Activated naive CD4-positive, alpha-beta T cell treated with anti-CD3 and anti-CD28 coated beads, Interleukin-2, amount 50 U/mL, for 16 hours (primary cell): ENCODE measurements around the gene TBC1D21.

Experiments used
- DNase-seq: peaks from one replicate; pipeline ENCODE4 v3.0.0-alpha.2; 2020

The TBC1D21 gene

DNA sequence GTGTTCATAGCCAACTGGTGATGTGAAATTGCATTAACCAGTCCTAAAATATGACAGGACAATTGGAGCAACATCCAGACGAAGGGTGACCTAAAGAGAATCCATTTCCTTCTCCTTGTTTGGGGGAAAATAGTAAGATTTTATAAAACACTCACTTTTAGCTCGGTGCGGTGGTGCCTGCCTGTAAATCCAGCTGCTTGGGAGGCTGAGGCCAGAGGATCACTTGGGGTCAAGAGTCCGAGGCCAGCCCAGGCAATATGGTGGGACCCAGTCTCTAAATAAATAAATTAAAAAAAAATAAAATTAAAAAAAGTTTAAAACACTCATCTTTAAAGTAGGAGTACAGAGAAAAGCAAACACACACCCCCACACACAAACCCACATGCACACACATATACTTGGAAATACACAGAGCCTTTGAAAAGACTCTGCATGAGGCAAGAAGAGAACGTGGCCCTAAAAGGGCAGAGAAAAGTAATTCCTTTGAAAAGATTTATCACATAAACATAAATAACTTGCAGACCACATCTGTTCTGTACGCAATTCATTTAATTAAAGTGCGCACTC is 38.7 kb downstream of the TBC1D21 start:
- DNase-seq, result no peak

DNA sequence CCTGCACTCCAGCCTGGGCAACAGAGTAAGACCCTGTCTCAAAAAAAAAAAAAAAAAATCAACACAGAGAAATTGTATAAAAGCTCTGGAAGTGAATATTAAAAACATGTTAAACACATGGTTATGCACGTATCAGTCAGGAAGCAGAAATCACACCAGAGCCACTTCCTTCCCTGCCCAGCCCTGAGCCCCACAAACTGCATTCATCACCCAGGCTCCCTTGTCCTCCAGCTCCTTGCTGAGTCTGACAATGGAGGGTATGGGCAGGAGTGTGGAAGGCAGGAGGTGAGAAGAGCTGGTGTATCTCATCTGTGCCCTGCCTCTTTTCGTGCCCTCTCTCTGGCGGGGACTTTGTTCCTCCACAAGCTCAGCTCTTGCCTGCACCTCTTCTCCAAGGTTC is 40.8 kb downstream of the TBC1D21 start:
- DNase-seq, result no peak

DNA sequence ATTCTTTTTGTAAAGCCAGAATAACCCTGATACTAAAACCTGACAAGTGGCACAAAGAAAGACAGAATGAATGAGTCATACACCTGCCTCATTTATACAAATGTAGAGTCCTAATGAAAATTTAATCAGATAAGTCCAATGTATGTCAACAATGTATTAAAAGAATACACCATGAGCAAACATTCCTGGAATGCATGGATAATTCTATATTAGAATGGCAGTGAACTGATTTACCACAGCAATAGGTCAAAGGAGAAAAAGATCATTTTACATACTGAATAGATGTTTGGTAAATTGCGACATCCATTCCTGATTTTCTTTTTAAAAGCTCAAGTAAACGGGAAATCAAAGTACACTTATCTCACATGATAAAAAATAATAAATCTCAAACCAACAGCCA is 41.7 kb downstream of the TBC1D21 start:
- DNase-seq, result no peak

DNA sequence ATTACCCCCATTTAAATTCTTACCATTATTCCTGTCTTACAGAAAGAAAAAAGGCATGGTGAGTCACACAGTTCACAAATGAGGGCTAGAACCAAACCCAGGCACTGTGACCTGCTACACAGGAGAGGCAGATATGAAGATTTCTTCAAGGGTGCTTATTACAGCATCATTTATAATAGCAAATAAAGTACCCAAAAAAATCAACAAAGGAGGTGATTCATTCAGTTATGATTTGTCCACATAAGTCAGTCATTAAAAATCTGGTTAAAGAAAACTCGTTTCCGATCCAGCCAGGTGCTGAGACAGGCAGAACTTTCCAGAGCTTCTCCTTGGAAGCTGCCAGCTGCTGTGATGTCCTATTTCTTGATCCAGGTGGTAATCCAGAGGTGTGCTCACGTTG is 45.4 kb downstream of the TBC1D21 start:
- no peak for DNase-seq

DNA sequence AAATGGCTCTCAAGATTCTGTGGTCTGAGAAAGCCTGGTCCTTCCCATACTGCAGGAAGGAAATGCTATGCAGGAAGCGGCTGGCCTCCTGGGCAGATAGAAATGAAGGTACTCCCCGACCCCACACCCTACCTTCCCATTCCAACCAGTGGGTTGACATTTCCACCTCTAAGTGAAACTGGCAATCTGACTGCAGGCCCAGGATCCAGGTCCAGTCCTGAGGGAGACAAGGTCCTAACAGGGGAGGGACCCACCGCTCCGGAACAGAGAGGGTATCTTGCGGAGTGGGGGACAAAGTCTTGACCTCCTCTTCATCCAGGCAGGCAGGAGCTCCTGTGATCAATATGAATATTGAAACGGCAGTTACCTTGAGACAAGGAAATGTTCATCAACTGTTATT is 46.3 kb downstream of the TBC1D21 start:
- DNase-seq, result no peak

DNA sequence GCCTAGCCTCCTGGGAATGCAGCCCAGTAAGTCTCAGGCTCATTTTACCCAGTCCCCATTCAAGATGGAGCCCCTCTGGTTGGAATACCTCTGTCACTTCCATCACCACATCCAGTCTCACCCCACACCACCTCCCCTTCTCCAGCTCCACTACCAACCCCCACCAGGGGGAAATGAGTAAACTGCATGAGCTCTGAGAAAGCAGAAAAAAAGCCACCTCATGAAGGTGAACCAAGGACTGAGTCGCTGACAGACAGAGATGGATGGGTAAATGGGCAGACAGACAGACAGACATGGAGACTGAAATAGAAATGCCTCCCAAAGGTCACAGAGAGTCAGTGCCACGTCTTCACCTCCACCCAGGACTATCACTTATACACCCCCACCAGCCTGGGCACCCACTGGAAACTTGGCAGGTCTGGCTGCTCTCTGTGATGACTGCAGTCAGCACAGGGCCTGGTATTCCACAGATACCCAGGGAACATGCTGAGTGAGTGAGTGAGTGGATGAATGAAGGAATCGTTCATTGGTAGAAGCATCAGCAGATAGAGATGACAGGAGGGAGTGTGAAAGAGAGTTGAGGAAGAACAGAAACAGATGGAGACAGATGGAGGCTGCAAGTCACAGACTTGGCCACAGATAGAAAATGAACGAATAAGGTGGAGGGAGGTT is 48.0 kb downstream of the TBC1D21 start:
- DNase-seq, result no peak

DNA sequence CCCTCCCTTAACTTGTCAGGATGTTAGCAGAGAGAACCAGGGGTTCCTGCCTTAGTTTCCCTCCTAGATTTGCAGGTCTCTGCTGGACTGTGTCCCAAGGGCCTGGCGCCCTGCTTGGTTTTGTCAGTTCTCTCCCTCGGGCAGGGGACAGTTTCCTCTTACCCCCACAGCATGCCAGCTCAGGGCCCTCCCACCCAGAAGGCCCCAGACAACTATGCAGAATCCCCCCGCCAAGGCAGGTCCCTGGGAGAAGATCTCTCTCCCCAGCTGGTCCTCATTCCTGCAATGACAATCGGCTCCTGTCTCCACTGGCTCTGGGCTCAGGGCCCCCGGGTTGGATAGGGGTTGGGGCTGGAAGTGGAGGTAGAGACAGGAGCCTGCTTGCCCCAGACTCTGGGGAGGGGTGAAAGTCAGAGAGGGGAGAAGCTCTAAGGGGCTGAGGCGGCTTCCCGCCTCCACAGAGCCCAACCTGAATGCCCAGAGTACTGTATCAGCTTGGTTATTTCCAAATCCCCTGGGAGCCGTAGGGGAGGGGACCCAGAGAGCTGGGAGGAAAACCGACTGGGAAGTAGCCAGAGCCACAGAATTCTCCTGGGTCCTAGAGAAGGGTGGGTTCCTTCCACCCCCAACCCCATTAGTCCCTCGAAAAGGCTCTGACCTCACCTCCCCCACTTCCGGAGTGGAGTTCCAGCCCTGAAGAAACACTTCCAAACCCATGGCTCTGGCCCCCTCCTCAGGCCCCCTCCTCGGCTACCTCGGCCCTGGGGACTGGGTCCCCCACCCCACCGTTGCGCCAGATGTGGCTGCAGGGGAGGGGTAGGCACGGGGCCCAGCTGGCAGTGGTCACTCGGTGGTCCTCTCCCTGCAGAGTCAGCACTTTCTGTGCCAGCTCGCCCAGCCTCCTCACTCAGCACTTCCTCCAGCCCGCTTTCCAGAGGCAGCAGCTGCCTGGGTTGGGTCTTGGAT is 49.1 kb downstream of the TBC1D21 start:
- no peak for DNase-seq

DNA sequence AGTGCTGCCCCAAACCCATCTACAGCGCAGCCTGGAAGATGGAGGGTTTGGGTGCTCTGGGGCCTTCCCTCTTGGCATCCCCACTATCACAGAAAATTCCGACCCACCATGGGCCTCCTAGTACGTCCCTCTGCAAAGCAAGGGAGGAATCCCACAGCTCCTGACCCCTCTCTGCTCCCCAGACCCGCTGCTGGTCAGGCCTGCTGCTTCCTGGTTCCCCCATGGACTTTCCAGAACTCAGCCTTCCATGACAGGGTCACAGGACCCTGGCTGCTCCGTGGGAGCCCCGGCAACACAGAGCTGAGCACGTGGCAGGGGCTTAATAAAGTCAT is 49.8 kb downstream of the TBC1D21 start:
- DNase-seq, result no peak

DNA sequence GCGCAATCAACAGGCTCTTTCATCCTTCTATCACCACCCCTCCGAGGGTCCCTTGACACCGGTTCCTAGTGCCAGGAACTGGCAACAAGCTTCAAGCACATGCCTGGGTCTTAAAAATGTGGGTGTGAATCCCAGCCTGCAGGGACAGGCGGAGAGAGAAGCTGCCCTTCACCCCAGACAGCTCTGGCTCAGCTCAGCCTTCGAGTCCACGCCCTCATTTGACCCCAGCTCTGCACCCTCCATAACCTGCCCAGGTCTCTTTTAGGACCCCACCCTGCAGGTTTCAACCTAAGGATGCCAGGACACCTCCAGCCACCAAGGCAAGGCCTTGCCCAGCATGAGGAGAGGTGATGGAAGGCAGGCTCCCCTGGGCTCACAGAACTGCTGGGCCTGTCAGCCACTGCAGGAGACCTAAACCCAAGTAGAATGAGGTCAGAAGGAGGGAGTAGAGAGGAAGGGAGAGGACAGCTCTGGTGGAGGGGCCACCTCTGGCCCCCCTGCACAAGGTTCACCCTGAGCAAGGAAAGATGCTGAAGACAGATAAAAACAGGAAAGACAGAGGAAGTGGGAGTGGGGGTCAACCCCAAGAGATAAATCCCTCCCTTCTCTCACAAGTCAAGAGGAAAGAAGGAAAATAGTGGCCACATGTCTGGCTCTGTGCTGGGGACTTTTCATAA is 50.3 kb downstream of the TBC1D21 start:
- no peak for DNase-seq

DNA sequence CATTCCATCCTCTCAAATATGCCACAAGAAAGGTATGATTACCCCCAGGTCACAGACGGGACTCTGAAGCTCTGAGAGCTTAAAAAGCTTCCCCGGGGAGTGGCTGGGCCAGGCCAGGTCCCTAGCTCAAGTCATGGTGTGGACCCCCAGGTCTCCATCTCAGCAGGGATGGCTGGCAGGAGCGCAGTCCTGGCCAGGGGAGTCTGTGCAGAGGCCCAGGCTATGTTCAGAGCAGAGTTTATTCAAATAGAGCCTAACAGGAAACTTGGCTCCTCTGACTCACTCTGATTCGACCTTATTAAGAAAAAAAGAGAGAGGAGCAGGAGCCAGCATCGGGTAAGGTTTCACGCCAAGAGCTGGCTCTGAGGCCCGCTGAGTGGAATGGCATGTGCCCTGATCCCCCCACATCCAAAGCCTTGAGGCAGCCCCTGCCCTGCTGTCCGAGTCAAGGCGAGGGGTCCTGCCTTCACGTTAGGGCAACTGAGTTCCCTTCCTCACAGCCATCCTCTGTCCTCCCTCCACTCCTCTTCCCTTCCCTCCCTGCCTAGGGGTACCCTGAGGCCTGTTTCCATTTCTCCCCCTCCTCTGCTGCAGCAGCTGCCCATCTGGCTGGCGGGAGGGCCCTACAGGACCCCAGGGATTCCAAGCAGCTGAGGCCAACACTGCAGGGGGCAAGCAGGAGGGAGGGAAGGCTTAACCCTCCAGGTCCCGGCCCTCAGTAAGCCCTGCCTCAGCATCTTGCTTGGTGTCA is 51.0 kb downstream of the TBC1D21 start:
- no peak for DNase-seq

DNA sequence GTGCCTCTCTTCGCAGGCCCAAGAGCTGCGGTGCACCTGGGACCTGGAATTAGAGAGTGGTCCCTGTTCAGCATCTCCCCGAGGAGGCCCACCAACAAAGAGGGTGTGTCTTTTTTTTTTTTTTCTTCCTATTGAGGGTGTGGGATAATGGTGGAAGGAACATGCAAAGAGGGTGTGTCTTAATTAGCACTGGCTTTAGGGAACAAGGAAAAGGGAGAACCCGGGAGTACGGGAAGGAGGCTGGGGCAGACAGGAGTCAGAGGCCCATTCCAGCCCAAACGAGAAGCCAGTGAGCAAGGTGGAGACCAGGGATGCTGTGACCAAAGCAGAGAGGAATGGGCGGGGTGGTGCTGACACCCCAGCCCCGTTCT is 52.5 kb downstream of the TBC1D21 start:
- DNase-seq, result no peak

DNA sequence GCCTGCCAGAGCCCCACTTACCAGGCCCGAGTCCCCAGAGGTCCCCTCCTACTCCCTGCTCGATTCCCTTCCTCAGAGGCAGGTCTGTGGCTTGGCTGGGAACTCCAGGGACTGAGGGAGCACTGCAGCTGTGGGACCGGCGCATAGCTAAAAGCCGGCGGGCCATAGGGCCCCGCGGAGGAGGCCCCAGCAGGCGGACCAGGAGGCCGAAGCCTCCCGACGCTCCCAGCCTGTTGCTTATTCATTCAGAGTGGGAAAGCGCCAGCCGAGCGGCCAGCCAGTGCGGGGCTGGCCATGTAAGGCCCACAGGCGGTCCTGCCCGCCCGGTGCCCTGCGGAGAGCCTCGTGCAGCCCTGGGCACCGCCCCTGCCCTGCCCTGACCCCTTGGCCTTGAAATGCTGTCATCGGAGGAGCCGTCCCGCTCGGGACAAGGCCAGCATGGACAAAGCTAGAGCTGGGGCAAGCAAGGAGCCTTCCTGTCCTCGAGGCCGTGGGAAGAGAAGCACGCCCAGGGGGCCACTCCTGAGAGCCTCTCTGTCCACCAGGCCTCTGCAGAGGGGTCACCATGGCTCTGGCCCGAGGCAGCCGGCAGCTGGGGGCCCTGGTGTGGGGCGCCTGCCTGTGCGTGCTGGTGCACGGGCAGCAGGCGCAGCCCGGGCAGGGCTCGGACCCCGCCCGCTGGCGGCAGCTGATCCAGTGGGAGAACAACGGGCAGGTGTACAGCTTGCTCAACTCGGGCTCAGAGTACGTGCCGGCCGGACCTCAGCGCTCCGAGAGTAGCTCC is 53.0 kb downstream of the TBC1D21 start, which contains the start of gene LOXL1:
LOXL1 (plus strand) TSS at position 244 of the 784 bp plus-strand sequence; CDS start at position 566, 322 bp downstream.
- DNase-seq, result no peak

DNA sequence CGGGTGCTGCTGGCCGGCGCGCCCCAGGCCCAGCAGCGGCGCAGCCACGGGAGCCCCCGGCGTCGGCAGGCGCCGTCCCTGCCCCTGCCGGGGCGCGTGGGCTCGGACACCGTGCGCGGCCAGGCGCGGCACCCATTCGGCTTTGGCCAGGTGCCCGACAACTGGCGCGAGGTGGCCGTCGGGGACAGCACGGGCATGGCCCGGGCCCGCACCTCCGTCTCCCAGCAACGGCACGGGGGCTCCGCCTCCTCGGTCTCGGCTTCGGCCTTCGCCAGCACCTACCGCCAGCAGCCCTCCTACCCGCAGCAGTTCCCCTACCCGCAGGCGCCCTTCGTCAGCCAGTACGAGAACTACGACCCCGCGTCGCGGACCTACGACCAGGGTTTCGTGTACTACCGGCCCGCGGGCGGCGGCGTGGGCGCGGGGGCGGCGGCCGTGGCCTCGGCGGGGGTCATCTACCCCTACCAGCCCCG is 53.7 kb downstream of the TBC1D21 start:
- DNase-seq, result peak; percentile 51

DNA sequence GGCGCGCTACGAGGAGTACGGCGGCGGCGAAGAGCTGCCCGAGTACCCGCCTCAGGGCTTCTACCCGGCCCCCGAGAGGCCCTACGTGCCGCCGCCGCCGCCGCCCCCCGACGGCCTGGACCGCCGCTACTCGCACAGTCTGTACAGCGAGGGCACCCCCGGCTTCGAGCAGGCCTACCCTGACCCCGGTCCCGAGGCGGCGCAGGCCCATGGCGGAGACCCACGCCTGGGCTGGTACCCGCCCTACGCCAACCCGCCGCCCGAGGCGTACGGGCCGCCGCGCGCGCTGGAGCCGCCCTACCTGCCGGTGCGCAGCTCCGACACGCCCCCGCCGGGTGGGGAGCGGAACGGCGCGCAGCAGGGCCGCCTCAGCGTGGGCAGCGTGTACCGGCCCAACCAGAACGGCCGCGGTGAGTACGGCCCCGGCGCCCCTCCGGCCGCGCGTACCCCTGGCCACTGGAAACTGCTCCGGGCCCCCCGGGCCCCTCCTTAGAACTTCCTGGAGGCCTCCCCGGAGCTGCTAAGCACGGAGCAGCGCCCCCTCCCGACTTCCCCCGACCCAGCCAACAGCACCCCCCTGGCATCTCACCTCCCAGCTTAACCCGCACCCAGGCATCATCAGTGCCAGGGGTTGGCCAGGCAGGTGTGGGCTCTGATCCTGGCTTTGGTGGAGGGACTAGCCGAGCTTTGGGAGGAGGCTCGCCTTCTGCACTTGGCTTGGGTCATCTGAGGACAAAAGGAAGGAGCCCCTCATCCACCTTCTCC is 54.3 kb downstream of the TBC1D21 start:
- DNase-seq, result peak; percentile 85

DNA sequence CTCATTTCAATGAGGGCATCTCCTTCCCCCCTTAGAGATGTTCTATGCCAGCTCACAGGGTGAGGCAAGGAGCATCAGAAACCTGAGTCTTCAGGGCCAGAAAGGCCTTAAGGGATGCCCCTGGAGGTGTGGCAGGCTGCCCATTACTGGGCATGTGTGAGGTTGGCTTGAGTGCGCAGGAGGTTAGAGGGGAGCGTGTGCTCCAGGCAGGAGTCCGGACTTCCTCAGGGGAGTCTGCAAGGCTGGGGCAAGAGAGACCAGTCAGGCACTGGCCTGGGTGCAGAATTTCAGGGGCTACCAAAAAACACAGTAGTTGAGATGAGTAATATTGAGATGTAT is 54.8 kb downstream of the TBC1D21 start:
- no peak for DNase-seq

DNA sequence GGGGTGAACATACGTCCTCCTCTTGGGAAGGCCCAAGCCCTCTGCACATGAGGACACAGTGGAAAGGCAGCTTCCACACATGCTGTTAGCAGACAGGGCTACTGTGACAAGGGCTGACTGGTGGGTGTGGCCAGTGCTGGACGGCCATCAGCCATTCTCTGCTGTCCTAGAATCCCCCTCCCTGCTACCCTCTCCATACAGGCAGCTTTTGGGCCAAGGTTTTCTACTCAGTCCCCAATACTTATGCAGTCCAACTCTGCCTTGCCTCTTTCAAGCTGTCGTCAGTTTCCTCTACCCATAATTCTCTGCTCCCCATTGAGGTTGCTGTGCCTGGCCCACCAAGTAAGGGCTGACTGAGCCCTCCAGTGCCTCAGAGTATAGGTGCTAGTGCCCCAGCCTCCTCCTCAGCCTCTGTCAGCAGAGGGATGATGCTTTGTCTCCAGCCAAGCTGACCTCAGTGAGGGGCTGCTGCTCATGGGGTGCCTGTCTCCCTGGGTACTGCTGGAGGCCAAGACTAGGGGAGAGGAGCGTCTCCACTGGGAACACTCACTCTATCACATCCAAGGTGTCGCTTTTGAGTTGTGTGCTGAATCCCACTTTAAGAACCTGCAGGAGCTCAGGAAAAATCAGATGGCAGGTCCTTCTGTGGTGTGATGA is 55.7 kb downstream of the TBC1D21 start:
- DNase-seq, result no peak

DNA sequence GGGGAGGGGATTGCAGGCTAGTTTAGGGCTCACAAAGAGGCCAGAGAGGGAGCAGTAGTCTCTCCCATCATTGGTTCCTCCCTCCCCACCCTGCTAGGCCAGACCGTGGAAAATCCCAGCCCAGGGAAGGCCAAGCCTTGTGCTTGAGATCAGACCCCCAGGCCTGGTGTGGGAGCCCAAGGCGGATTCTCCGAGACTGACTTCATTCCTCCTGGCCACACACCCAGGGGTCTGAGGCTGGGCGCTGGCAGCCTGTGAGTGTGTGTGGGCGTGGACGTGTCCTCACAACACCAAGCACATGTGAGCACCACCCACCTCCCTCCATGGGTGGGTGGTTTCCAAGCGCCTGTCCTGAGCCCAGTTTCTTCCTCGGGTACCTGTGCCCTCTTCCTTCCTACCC is 57.0 kb downstream of the TBC1D21 start:
- DNase-seq, result no peak

DNA sequence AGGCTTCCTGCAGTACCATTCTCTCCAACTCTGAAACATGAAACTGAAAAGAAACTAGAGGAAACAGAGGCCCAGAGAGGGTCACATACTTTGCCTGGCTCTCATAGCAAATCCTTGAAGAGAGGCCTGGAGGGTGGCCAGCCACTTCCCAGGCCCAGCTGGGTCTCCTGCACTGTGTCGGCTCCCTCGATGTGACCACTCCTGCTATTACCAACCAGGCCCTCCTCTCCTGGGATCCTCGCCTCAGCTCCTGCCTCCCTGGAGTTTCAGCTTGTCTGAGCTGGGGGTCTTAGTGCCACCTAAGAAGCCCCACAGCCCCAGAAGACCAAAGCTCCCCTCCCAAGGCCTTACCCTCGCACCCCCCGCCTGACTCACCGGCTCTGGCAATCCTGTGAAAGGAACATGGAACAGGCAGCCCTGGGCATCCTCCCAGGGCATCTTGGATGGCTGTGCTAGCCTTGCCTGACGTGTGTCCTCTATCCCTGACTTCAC is 57.5 kb downstream of the TBC1D21 start:
- no peak for DNase-seq

DNA sequence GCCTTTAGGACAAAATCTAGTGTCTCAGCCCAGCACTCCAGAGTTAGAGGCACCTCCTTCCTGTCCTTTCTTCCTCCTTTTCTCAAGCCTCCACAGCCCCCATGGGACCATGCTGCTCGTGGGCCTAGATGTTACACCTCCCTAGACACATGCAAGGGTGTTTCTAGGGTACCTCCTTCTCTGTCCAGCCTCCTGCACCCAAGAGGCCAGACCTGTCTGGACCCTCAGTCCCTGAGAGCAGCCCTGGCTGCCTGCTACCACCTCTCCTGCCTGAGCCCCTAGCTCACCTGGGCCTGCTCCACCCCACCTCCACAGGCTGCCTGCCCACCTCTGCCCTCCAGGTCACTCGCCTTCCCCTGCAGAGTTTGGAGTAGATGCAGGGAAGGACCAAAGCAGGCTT is 58.1 kb downstream of the TBC1D21 start:
- DNase-seq, result no peak
